H1 (cell line): Measurements from ENCODE around the gene MICALL2. TPM values are rescaled to one million over a fixed set of nuclear protein-coding genes. Genes with fewer than 3 reads are reported as not detected.
A peak's percentile ranks its signal among the peaks of the same experiment; 100 is the strongest.

Source experiments
- CTCF ChIA-PET: fragments of 300-600 bp; sonication (Branson Sonifier 250); formaldehyde crosslinking; loops from one replicate; lab custom pipeline; 2021; ENCODE audit not compliant: partially characterized antibody; lab: Charles Lee
- POLR2A ChIA-PET: fragments of 300-600 bp; sonication (Branson Sonifier 250); formaldehyde crosslinking; loops from one replicate; lab custom pipeline; 2021; ENCODE audit warnings: inconsistent platforms; ENCODE audit not compliant: partially characterized antibody; lab: Charles Lee
- DNase-seq, 2 experiments: peaks; one replicate each; pipeline versions ENCODE4 v3.0.0 to v3.0.0-alpha.2; 2010 to 2022; ENCODE audit warnings: low spot score in 2 of 2, low read depth in 1 of 2, mixed read lengths in 1 of 2
- FAIRE-seq: peaks from 2 replicates; lab custom pipeline; 2011; peaks lifted over from hg19 to GRCh38; lab: Jason Lieb, UNC
- H2AFZ ChIP-seq: 2 replicates; pipeline ENCODE4 v1.8.1; 2012; ENCODE audit warnings: low read length, inconsistent platforms
- H2AK5ac ChIP-seq: 2 replicates; pipeline ENCODE4 v1.6.1; 2013; ENCODE audit warnings: low read depth, low read length
- H2BK120ac ChIP-seq: replicated peaks from 2 replicates; pipeline ENCODE3; 2013; ENCODE audit warnings: low read depth, low read length, inconsistent platforms
- H2BK12ac ChIP-seq: 2 replicates; pipeline ENCODE4 v1.6.1; 2013; ENCODE audit warnings: low read depth, low read length
- H2BK15ac ChIP-seq: 2 replicates; pipeline ENCODE4 v1.6.1; 2013; ENCODE audit warnings: low read length
- H2BK20ac ChIP-seq: 2 replicates; pipeline ENCODE4 v1.6.1; 2013; ENCODE audit warnings: low read length
- H2BK5ac ChIP-seq: 2 replicates; pipeline ENCODE4 v1.6.1; 2013; ENCODE audit warnings: low read depth, low read length
- H3K14ac ChIP-seq: 2 replicates; pipeline ENCODE4 v1.6.1; 2013; ENCODE audit warnings: inconsistent platforms; ENCODE audit not compliant: insufficient read length
- H3K18ac ChIP-seq: 2 replicates; pipeline ENCODE4 v1.6.1; 2013; ENCODE audit warnings: low read length; ENCODE audit errors: extremely low read depth
- H3K23ac ChIP-seq: 2 replicates; pipeline ENCODE4 v1.6.1; 2013; ENCODE audit warnings: inconsistent platforms; ENCODE audit not compliant: insufficient read length
- H3K23me2 ChIP-seq: 2 replicates; pipeline ENCODE4 v1.6.1; 2013; ENCODE audit warnings: low read depth, low read length
- H3K27ac ChIP-seq: 2 replicates; pipeline ENCODE4 v1.6.1; 2011; ENCODE audit warnings: low read depth, low read length, inconsistent platforms
- H3K27me3 ChIP-seq, 4 experiments: replicated peaks in 1 of 4; 1 replicate in 1 of 4; 2 replicates in 3 of 4; pipeline versions ENCODE4 v1.6.1 to v1.8.1; 2011 to 2013; ENCODE audit warnings: low read length in 3 of 4, mild to moderate bottlenecking in 3 of 4, inconsistent platforms in 2 of 4, mixed read lengths in 2 of 4, moderate library complexity in 1 of 4; ENCODE audit not compliant: control insufficient read depth in 3 of 4, insufficient read depth in 3 of 4; ENCODE audit errors: extremely low read depth in 1 of 4
- H3K36me3 ChIP-seq, 4 experiments: 2 replicates each; pipeline versions ENCODE4 v1.6.1 to v1.8.1; 2011 to 2013; ENCODE audit warnings: mild to moderate bottlenecking in 4 of 4, low read length in 3 of 4, moderate library complexity in 2 of 4, control low read depth in 1 of 4, inconsistent platforms in 1 of 4; ENCODE audit not compliant: insufficient read depth in 4 of 4, control insufficient read depth in 2 of 4
- H3K4ac ChIP-seq: replicated peaks from 2 replicates; pipeline ENCODE3; 2013; ENCODE audit warnings: low read length, low read depth, mixed read lengths, inconsistent platforms; ENCODE audit not compliant: insufficient read length
- H3K4me1 ChIP-seq, 4 experiments: replicated peaks in 1 of 4; 1 replicate in 1 of 4; 2 replicates in 3 of 4; pipeline versions ENCODE4 v1.6.1 to v1.8.1; 2011 to 2013; ENCODE audit warnings: low read length in 3 of 4, inconsistent platforms in 2 of 4, mixed read lengths in 1 of 4; ENCODE audit not compliant: insufficient read depth in 4 of 4, control insufficient read depth in 3 of 4
- H3K4me2 ChIP-seq, 2 experiments: 2 replicates each; pipeline versions ENCODE4 v1.6.1 to v1.8.1; 2011 to 2013; ENCODE audit warnings: low read depth in 2 of 2, low read length in 2 of 2, control low read depth in 1 of 2, inconsistent platforms in 1 of 2, mild to moderate bottlenecking in 1 of 2; ENCODE audit not compliant: insufficient read depth in 1 of 2
- H3K4me3 ChIP-seq, 4 experiments: fragments of 200-600, 300-600 bp in 1 of 4; sonication (generic), shearing (Covaris generic), sonication (Bioruptor Twin) in 1 of 4; 2 replicates each; pipeline versions ENCODE4 v1.5.1 to v1.8.1; 2011 to 2016; ENCODE audit warnings: low read length in 4 of 4, low read depth in 3 of 4, control low read depth in 2 of 4, inconsistent platforms in 2 of 4, mild to moderate bottlenecking in 2 of 4, mixed read lengths in 1 of 4, moderate library complexity in 1 of 4; ENCODE audit not compliant: insufficient read depth in 2 of 4; ENCODE audit errors: extremely low read depth in 1 of 4
- H3K56ac ChIP-seq: replicated peaks from 2 replicates; pipeline ENCODE3; 2013; ENCODE audit warnings: low read depth, mild to moderate bottlenecking, mixed read lengths, low read length, inconsistent platforms; ENCODE audit not compliant: insufficient read length
- H3K79me1 ChIP-seq: 2 replicates; pipeline ENCODE4 v1.6.1; 2013; ENCODE audit warnings: low read depth, low read length, control low read depth
- H3K79me2 ChIP-seq, 2 experiments: 2 replicates each; pipeline versions ENCODE4 v1.6.1 to v1.8.1; 2012 to 2013; ENCODE audit warnings: low read length in 2 of 2, mild to moderate bottlenecking in 2 of 2, inconsistent platforms in 1 of 2; ENCODE audit not compliant: insufficient read depth in 2 of 2, control insufficient read depth in 1 of 2
- H3K9ac ChIP-seq, 4 experiments: replicated peaks in 1 of 4; 1 replicate in 1 of 4; 2 replicates in 3 of 4; pipeline versions ENCODE4 v1.6.1 to v1.8.1; 2011 to 2013; ENCODE audit warnings: low read depth in 3 of 4, low read length in 3 of 4, control low read depth in 2 of 4, mild to moderate bottlenecking in 2 of 4, moderate library complexity in 2 of 4, inconsistent platforms in 1 of 4; ENCODE audit errors: extremely low read depth in 1 of 4
- H3K9me3 ChIP-seq, 2 experiments: 2 replicates each; pipeline versions ENCODE4 v1.6.1 to v1.8.1; 2012 to 2013; ENCODE audit warnings: mild to moderate bottlenecking in 2 of 2, moderate library complexity in 2 of 2, control low read depth in 1 of 2, inconsistent platforms in 1 of 2, low read depth in 1 of 2, low read length in 1 of 2, mixed read lengths in 1 of 2; ENCODE audit not compliant: insufficient read depth in 2 of 2
- H4K20me1 ChIP-seq, 2 experiments: replicated peaks in 1 of 2; 2 replicates each; pipeline versions ENCODE3 to v1.8.1; 2011 to 2013; ENCODE audit warnings: inconsistent platforms in 2 of 2, low read length in 2 of 2, mild to moderate bottlenecking in 1 of 2; ENCODE audit not compliant: insufficient read depth in 2 of 2, control insufficient read depth in 1 of 2
- H4K5ac ChIP-seq: 2 replicates; pipeline ENCODE4 v1.6.1; 2013; ENCODE audit warnings: low read length, low read depth, mixed read lengths, inconsistent platforms; ENCODE audit not compliant: insufficient read length
- H4K8ac ChIP-seq: 2 replicates; pipeline ENCODE4 v1.8.0; 2013; ENCODE audit warnings: mild to moderate bottlenecking, moderate library complexity, low read length, inconsistent platforms; ENCODE audit not compliant: insufficient read depth; ENCODE audit errors: extremely low read depth
- H4K91ac ChIP-seq: replicated peaks from 2 replicates; pipeline ENCODE3; 2013; ENCODE audit warnings: low read length, mixed read lengths, inconsistent platforms; ENCODE audit not compliant: insufficient read length
- ASH2L ChIP-seq: fragments of 200-600, 300-600 bp; sonication (generic); IDR thresholded peaks from one replicate; pipeline ENCODE4 v1.7.1; 2017; ENCODE audit warnings: low read length
- ATF2 ChIP-seq: IDR thresholded peaks from 2 replicates; pipeline ENCODE4 v1.6.1; 2012; ENCODE audit warnings: low read length, inconsistent platforms
- BCL11A ChIP-seq, 2 experiments: IDR thresholded peaks; one replicate each; pipeline ENCODE4 v1.6.1; 2011; ENCODE audit warnings: low read depth in 2 of 2, low read length in 2 of 2, mild to moderate bottlenecking in 2 of 2
- GABPA ChIP-seq: IDR thresholded peaks from 2 replicates; pipeline ENCODE4 v1.6.1; 2011; ENCODE audit warnings: mild to moderate bottlenecking, low read length, moderate library complexity, borderline replicate concordance; ENCODE audit not compliant: insufficient read depth
- NANOG ChIP-seq: IDR thresholded peaks from 2 replicates; pipeline ENCODE4 v1.6.1; 2011; ENCODE audit warnings: low read length, low read depth, mild to moderate bottlenecking, inconsistent platforms; ENCODE audit not compliant: insufficient read depth, poor library complexity, severe bottlenecking
- NRF1 ChIP-seq: IDR thresholded peaks from 2 replicates; pipeline ENCODE4 v1.6.1; 2011; ENCODE audit warnings: mild to moderate bottlenecking, low read depth, low read length, improper control_type of control experiment
- PHF8 ChIP-seq: fragments of 200-600 bp; sonication (generic); conservative IDR thresholded peaks from 2 replicates; pipeline ENCODE4 v1.7.1; 2012; ENCODE audit warnings: low read depth, mild to moderate bottlenecking, inconsistent platforms, low read length, moderate library complexity
- POLR2A ChIP-seq, 2 experiments: IDR thresholded peaks; 1 replicate in 1 of 2; 2 replicates in 1 of 2; pipeline ENCODE4 v1.6.1; 2011; ENCODE audit warnings: low read depth in 2 of 2, low read length in 2 of 2, mild to moderate bottlenecking in 2 of 2; ENCODE audit errors: control extremely low read depth in 1 of 2
- RBBP5 ChIP-seq: IDR thresholded peaks from 2 replicates; pipeline ENCODE4 v1.7.1; 2012; ENCODE audit warnings: low read depth, mild to moderate bottlenecking, inconsistent platforms, low read length, moderate library complexity, borderline replicate concordance
- RXRA ChIP-seq: IDR thresholded peaks from 2 replicates; pipeline ENCODE4 v1.6.1; 2011; ENCODE audit warnings: low read depth, mild to moderate bottlenecking, low read length, moderate library complexity; ENCODE audit not compliant: insufficient read depth
- TAF1 ChIP-seq: IDR thresholded peaks from 2 replicates; pipeline ENCODE4 v1.6.1; 2011; ENCODE audit warnings: mild to moderate bottlenecking, low read depth, low read length
- TBP ChIP-seq: IDR thresholded peaks from 2 replicates; pipeline ENCODE4 v1.6.1; 2011; ENCODE audit warnings: low read depth, low read length, improper control_type of control experiment
- ZNF274 ChIP-seq: IDR thresholded peaks from 2 replicates; pipeline ENCODE4 v1.7.0; 2012; ENCODE audit warnings: low read length, borderline replicate concordance; ENCODE audit errors: extremely low read depth
- WGBS, 2 experiments: shearing (Covaris generic) in 1 of 2; methylation state at CpG; one replicate each; pipeline versions ENCODE4 v1.1.6 to v1.1.7; 2013 to 2015; ENCODE audit warnings: low lambda C conversion rate in 2 of 2, mixed read lengths in 2 of 2, inconsistent platforms in 1 of 2, low coverage in 1 of 2, missing lambda C conversion rate in 1 of 2; ENCODE audit not compliant: insufficient replicate concordance in 2 of 2, insufficient coverage in 1 of 2, insufficient read length in 1 of 2; ENCODE audit errors: extremely low coverage in 1 of 2, missing lambda C conversion rate in 1 of 2; 5-methylcytosine and 5-hydroxymethylcytosine counted together
- polyA plus RNA-seq, 7 experiments: library from polyadenylated mRNA; depleted of rRNA in 3 of 7; stranded (reverse) in 5 of 7; unstranded in 2 of 7; fragments of >200 nt in 5 of 7; fragments of 200-250 nt in 2 of 7; gene quantifications; 1 replicate in 5 of 7; 2 replicates in 1 of 7; 4 replicates in 1 of 7; pipeline versions ENCODE4 v1.2.1 to v1.2.3, GENCODE V29; 2011 to 2013; ENCODE audit warnings: missing spikeins in 2 of 7, mixed read lengths in 2 of 7
- total RNA-seq: library from RNA; stranded (reverse); fragmentation: NEBNext Ultra II Directional; extraction: Animal tissue kit (Norgen Biotek cat#: 25700); gene quantifications from 2 replicates; pipeline ENCODE4 v1.2.1, GENCODE V29; 2021

Gene MICALL2
- total and polyA plus RNA-seq, 2 of the 8 experiments (the other 6 are each of a cell fraction or from before 2014, with no cell fraction given): 5.3 to 8.5 TPM

- no peak overlapping the region; the same call in 1 of the 2 replicates for H3K18ac ChIP-seq
- ChIA-PET POLR2A (no interaction called here), CTCF (interaction anchor here (1.1 to 6.7 kb wide), 5 partner anchors 10 to 49 kb away, joined by 3 to 35 read pairs (median 14); no protein-coding TSS in a partner anchor)
- H2AK5ac ChIP-seq: no peak overlapping the region
- 90% methylated on average over 18 of the region's 18 CpGs; no CpG with 5 or more reads in 1 of the 2 experiments for WGBS, 2 experiments
- peaks cover 0 to 6% (median under 1%) of the 10 kb centered on the region in 4 experiments; a peak in 4 of 7 replicates for H3K4me1 ChIP-seq
- no peak overlapping the region for H2BK120ac ChIP-seq
- H3K79me1 ChIP-seq: no peaks in the 10 kb centered on the region
- H3K23ac ChIP-seq: no peak overlapping the region
- H2BK15ac ChIP-seq: no peak overlapping the region
- no peak overlapping the region for H3K4me2 ChIP-seq
- H3K14ac ChIP-seq: no peak overlapping the region
- H4K91ac ChIP-seq: no peak overlapping the region
- H3K4me3 ChIP-seq: no peak overlapping the region
- H2BK12ac ChIP-seq: 0 out of 2 replicates have a peak overlapping the region, but pooled peaks have one; percentile 39
- no peak overlapping the region for H3K27ac ChIP-seq
- no peak overlapping the region for H2AFZ ChIP-seq
- no peaks in the 10 kb centered on the region for H3K36me3 ChIP-seq
- H3K4ac ChIP-seq: no peak overlapping the region
- H2BK5ac ChIP-seq: no peak overlapping the region; the same call in 1 of the 2 replicates
- H3K56ac ChIP-seq: no peak overlapping the region
- no peaks in the 10 kb centered on the region for H3K27me3 ChIP-seq
- H3K9me3 ChIP-seq: no peaks in the 10 kb centered on the region
- no peak overlapping the region for H4K5ac ChIP-seq
- H3K9ac ChIP-seq: no peak overlapping the region
- H4K20me1 ChIP-seq: no peaks in the 10 kb centered on the region
- no peaks in the 10 kb centered on the region for H3K23me2 ChIP-seq
- FAIRE-seq (no peak), DNase-seq (no peak)
- H3K79me2 ChIP-seq: no peaks in the 10 kb centered on the region
- H4K8ac ChIP-seq: peak overlapping the region; percentile 46
- no peak overlapping the region for H2BK20ac ChIP-seq
- TF ChIP-seq ATF2 (no peak), BCL11A (IDR thresholded peaks at IDR 0.05; ENCODE audit: low read depth in 2 of 2, low read length in 2 of 2) (no peak), RBBP5 (no peak), RXRA (no peak), TBP (no peak), ASH2L (no peak), NANOG (no peak), POLR2A (IDR thresholded peaks at IDR 0.05; ENCODE audit: control extremely low read depth in 1 of 2, low read depth in 2 of 2, low read length in 2 of 2) (no peak), PHF8 (no peak), ZNF274 (no peak), TAF1 (no peak), GABPA (no peak), NRF1 (no peak)
These were observed 8.8 kb downstream of the MICALL2 start for GRCh38 chr7:1450431-1450830.
